WERI-Rb-1 (cell line): ENCODE measurements around the gene COL5A3.

Experiments
- DNase-seq: peaks from one replicate; pipeline ENCODE4 v3.0.0-alpha.2; 2020
- H3K27ac ChIP-seq: fragments of 250-450 bp; sonication (Bioruptor Pico); 2 replicates; pipeline ENCODE4 v1.5.1; 2020; ENCODE audit warnings: mild to moderate bottlenecking, moderate library complexity
- H3K27me3 ChIP-seq: fragments of 250-450 bp; sonication (Bioruptor Pico); 2 replicates; pipeline ENCODE4 v1.5.1; 2021; ENCODE audit warnings: mild to moderate bottlenecking, low read depth, moderate library complexity; ENCODE audit not compliant: insufficient read depth, severe bottlenecking
- H3K36me3 ChIP-seq: fragments of 250-450 bp; sonication (Bioruptor Pico); 2 replicates; pipeline ENCODE4 v1.5.1; 2020; ENCODE audit warnings: mild to moderate bottlenecking, moderate library complexity
- H3K4me3 ChIP-seq: 2 replicates; pipeline ENCODE4 v1.5.1; 2011; ENCODE audit warnings: low read depth, mild to moderate bottlenecking, control low read depth, low read length
- H3K9me3 ChIP-seq: fragments of 250-450 bp; sonication (Bioruptor Pico); 2 replicates; pipeline ENCODE4 v1.5.1; 2021; ENCODE audit warnings: mild to moderate bottlenecking, moderate library complexity; ENCODE audit not compliant: severe bottlenecking
- TF ChIP-seq, protein P1 (sequence below): IDR thresholded peaks from 2 replicates; pipeline ENCODE4 v1.5.1; 2011; ENCODE audit warnings: low read depth, mild to moderate bottlenecking, control low read depth, inconsistent platforms, low read length

The COL5A3 gene

DNA sequence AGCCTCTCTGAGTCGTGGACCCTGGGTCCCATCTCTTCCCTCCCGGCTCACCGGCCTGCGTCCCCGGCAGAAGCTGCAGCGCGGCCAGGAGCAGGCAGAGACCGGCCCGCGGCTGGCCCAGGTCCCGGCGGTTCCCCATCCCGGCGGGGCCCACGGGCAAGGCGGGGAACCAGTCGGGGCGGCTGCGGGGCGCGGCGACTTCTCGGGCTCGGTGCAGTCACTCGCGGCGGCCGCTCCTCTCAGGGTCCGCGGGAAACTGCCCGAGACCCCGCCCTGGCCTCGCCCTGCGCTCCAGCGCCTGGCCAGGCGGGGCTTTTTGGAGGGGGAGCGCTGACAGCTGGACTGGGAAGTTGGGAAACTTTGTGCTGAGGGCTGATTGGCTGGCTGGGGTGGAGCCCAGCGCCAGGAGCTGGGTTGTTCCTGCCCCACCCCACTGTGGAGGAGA is at the start of gene COL5A3:
TSS of gene COL5A3 (minus strand) at position 258 of the 445 bp plus-strand sequence. CDS start at position 139, 119 bp downstream.
- no peak within 1 kb of the TSS for H3K27ac ChIP-seq
- no peaks in the 10 kb centered on the region for H3K36me3 ChIP-seq
- no peak for DNase-seq
- no peak within 1 kb of the TSS for H3K4me3 ChIP-seq
- H3K27me3 ChIP-seq = peaks cover 58% of the 10 kb centered on the region
- H3K9me3 ChIP-seq = no peaks in the 10 kb centered on the region
- TF ChIP-seq, protein P1, sequence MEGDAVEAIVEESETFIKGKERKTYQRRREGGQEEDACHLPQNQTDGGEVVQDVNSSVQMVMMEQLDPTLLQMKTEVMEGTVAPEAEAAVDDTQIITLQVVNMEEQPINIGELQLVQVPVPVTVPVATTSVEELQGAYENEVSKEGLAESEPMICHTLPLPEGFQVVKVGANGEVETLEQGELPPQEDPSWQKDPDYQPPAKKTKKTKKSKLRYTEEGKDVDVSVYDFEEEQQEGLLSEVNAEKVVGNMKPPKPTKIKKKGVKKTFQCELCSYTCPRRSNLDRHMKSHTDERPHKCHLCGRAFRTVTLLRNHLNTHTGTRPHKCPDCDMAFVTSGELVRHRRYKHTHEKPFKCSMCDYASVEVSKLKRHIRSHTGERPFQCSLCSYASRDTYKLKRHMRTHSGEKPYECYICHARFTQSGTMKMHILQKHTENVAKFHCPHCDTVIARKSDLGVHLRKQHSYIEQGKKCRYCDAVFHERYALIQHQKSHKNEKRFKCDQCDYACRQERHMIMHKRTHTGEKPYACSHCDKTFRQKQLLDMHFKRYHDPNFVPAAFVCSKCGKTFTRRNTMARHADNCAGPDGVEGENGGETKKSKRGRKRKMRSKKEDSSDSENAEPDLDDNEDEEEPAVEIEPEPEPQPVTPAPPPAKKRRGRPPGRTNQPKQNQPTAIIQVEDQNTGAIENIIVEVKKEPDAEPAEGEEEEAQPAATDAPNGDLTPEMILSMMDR = no peak

GRCh38 chr19:10052602-10053360 is 42.5 kb upstream of the COL5A3 start:
- Histone ChIP-seq H3K27me3 (peaks cover 34% of the 10 kb centered on the region), H3K27ac (no peak overlapping the region)
- no peak for DNase-seq

DNA sequence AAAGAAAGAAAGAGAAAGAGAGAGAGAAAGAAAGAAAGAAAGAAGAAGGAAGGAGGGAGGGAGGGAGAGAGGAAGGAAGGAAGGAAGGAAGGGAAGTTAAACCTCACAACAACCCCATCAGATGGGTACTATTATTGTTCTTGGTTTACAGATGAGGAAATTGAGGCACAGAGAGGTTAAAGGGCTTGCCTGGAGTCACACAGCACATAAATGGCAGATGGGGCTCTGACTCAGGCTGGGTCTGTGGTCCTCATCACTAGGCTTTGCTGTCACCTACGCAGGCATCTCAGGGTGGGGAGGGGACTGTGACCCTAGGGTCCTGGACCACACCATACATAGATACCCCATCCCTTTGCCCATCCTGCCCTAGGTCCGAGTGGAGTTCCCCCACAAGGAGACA is 39.3 kb upstream of the COL5A3 start:
- Histone ChIP-seq H3K9me3 (peaks cover 16% of the 10 kb centered on the region), H3K4me3 (no peak overlapping the region), H3K27me3 (peaks cover 36% of the 10 kb centered on the region), H3K27ac (no peak overlapping the region), H3K36me3 (no peaks in the 10 kb centered on the region)
- TF ChIP-seq, protein P1 = no peak
- DNase-seq = no peak

More at GRCh38 chr19:10052602-10053360, 42.5 kb upstream of the COL5A3 start:
- Histone ChIP-seq H3K36me3 (no peaks in the 10 kb centered on the region), H3K9me3 (peaks cover 2% of the 10 kb centered on the region), H3K4me3 (no peak overlapping the region)
- TF ChIP-seq, protein P1 = no peak

GRCh38 chr19:10045371-10045770 is 35.1 kb upstream of the COL5A3 start:
- DNase-seq = no peak

GRCh38 chr19:10044390-10044789 is 34.1 kb upstream of the COL5A3 start:
- H3K4me3 ChIP-seq = no peak overlapping the region
- H3K36me3 ChIP-seq = no peaks in the 10 kb centered on the region
- H3K27ac ChIP-seq = no peak overlapping the region
- peaks cover 21% of the 10 kb centered on the region for H3K27me3 ChIP-seq
- DNase-seq = no peak
- peaks cover 55% of the 10 kb centered on the region for H3K9me3 ChIP-seq
- TF ChIP-seq, protein P1 = no peak

More at GRCh38 chr19:10045371-10045770, 35.1 kb upstream of the COL5A3 start:
- Histone ChIP-seq H3K27me3 (peaks cover 21% of the 10 kb centered on the region), H3K4me3 (no peak overlapping the region), H3K9me3 (peaks cover 54% of the 10 kb centered on the region), H3K27ac (no peak overlapping the region), H3K36me3 (no peaks in the 10 kb centered on the region)
- TF ChIP-seq, protein P1 = no peak
